Measurements from ENCODE around the gene GOLGA2. TPM values are rescaled to one million over a fixed set of nuclear protein-coding genes. Genes with fewer than 3 reads are reported as not detected.

The GOLGA2 gene
- total and polyA plus RNA-seq, 2 donors (not counting 1 experiment from before 2014, with no cell fraction given) = 118 to 126 TPM

DNA sequence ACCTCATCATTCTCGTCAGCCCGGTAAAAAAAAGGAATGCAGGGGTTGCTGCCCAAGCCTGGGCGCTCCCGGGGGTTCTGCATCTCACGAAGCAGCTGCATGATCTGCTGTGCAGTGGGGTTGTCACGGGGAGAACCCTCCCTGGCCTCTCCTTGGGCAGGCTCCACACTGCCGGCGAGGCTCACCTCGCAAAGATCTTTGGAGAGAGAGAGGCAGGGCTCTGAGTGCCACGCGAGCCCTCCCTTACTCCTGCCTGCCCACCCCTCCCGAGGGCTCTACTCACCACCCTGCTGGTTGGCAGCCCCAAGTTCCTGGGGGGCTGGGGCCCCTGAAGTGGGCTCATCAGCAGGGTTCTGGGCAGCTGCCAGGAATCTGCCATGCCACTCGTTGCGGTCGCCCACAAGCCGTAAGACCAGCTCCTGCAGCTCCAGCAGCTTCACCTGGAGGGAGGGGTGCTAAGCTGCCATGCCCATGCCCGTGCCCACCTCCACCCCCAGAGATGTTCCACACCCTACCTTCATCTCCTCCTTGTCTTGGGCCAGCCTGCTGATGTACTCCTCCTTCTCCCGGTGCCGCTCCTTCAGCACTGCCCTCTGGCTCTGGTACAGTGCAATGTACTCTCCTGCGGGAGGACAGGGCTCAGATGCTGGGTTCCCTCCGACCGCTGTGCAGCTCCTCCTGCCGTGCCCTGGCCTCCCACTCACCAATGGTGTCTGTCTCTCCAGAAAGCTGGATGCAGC is 18.6 kb downstream of the GOLGA2 start:
- H3K4me1 ChIP-seq (ENCODE audit: control insufficient read depth, extremely low read depth, insufficient read depth, low read length) = no peaks in the 10 kb centered on the region
- no peak for DNase-seq (ENCODE audit: low read depth in 2 of 2)
- H3K9ac ChIP-seq (ENCODE audit: insufficient read depth, low read length) = no peak overlapping the region
- no peak overlapping the region for H3K27ac ChIP-seq (ENCODE audit: insufficient read depth, low read length)
- H3K4me2 ChIP-seq (ENCODE audit: extremely low read depth, insufficient read depth, low read length) = no peak overlapping the region
- H3K9me3 ChIP-seq (ENCODE audit: control insufficient read depth, insufficient read depth, low read depth, low read length) = no peaks in the 10 kb centered on the region
- H3K27me3 ChIP-seq (ENCODE audit: control insufficient read depth, insufficient read depth, low read length) = no peaks in the 10 kb centered on the region
- no peak for TF ChIP-seq EZH2 (IDR thresholded peaks at IDR 0.05; ENCODE audit: low read length, missing control alignments)
- TF ChIP-seq, protein P1, sequence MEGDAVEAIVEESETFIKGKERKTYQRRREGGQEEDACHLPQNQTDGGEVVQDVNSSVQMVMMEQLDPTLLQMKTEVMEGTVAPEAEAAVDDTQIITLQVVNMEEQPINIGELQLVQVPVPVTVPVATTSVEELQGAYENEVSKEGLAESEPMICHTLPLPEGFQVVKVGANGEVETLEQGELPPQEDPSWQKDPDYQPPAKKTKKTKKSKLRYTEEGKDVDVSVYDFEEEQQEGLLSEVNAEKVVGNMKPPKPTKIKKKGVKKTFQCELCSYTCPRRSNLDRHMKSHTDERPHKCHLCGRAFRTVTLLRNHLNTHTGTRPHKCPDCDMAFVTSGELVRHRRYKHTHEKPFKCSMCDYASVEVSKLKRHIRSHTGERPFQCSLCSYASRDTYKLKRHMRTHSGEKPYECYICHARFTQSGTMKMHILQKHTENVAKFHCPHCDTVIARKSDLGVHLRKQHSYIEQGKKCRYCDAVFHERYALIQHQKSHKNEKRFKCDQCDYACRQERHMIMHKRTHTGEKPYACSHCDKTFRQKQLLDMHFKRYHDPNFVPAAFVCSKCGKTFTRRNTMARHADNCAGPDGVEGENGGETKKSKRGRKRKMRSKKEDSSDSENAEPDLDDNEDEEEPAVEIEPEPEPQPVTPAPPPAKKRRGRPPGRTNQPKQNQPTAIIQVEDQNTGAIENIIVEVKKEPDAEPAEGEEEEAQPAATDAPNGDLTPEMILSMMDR (conservative IDR thresholded peaks at IDR 0.05 in 1 of 2, IDR thresholded peaks at IDR 0.05 in 1 of 2; ENCODE audit: low read depth in 1 of 2, low read length in 2 of 2) = no peak
- H4K20me1 ChIP-seq (ENCODE audit: control insufficient read depth, extremely low read depth, insufficient read depth, low read length) = no peaks in the 10 kb centered on the region
- no peak overlapping the region for H2AFZ ChIP-seq (ENCODE audit: low read length)
- H3K4me3 ChIP-seq (replicated peaks in 1 of 4; ENCODE audit: control extremely low read depth in 1 of 4, insufficient read depth in 1 of 4, low read depth in 3 of 4, low read length in 4 of 4) = no peak overlapping the region
- no peaks in the 10 kb centered on the region for H3K79me2 ChIP-seq (ENCODE audit: control insufficient read depth, insufficient read depth, low read length)
- peaks cover 30% of the 10 kb centered on the region for H3K36me3 ChIP-seq (ENCODE audit: control insufficient read depth, insufficient read depth, low read length)

DNA sequence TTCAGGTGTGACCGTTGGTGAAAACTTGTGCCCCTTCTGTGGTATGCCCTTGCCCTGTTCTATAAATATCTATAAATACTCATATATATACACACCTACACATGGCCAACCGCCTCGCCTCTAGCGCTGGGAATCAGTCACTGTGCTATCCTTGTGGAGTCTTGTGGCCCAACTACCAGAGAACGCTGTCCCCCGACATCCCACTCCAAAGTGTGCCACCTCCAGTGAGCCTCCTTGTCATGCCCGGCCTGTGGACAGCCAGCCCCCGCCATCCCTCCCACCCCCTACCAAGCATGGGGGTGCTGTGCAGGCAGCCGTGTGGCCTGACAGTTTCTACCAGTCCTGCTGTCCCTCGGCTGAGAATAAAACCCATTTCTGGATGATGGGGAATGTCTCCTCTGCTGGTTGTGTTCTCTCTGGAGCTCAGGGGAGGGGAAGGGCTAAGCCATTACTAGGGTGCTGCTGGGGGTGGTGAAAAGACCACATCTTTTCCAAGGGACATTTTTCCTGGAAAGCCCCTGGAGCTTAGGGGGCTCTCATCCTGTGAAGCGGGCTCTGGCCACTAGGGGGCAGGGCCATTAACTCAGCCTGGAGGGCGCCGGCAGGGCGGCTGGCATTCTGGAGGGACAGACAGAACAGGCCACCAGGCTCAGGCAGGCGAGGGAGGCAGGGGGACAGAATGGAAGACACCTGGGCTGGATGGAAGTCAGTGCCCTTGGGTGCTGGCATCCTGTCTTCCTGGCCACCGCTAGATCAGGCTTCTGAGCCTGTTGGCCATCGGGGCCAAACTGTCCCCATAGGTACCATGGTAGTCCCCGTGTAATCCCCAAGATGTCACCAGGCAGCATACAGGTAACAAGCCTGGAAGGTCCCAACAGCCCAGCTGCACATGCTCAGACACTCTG is 20.7 kb downstream of the GOLGA2 start:
- TF ChIP-seq, protein P1 (conservative IDR thresholded peaks at IDR 0.05 in 1 of 2, IDR thresholded peaks at IDR 0.05 in 1 of 2; ENCODE audit: low read depth in 1 of 2, low read length in 2 of 2) = peak; percentile 75 to 92
- TF ChIP-seq EZH2 (IDR thresholded peaks at IDR 0.05; ENCODE audit: low read length, missing control alignments) = no peak

DNA sequence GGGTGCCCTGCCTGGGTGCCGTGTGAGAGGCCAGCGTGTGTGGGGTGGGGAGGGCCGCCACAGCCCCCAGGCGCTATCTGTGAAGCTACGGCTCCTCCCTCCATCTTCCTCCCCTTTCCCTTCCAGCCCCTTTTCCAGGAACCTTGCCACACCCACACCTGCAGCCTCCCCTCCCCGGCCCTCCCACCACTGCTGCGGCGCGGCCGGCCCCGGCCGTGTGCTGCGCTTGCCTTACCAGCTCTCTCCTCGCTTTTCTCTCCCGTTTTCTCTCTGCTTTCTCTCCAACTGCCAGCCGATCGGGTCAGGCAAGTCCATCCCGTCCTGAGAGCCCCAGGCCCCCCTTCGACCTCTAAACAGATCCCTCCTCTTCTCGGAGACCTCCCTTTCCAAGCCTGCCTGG is 21.4 kb downstream of the GOLGA2 start:
- Histone ChIP-seq H3K27me3 (ENCODE audit: control insufficient read depth, insufficient read depth, low read length) (no peaks in the 10 kb centered on the region), H3K79me2 (ENCODE audit: control insufficient read depth, insufficient read depth, low read length) (no peaks in the 10 kb centered on the region), H3K27ac (ENCODE audit: insufficient read depth, low read length) (no peak overlapping the region), H3K4me1 (ENCODE audit: control insufficient read depth, extremely low read depth, insufficient read depth, low read length) (no peaks in the 10 kb centered on the region), H4K20me1 (ENCODE audit: control insufficient read depth, extremely low read depth, insufficient read depth, low read length) (no peaks in the 10 kb centered on the region), H3K9ac (ENCODE audit: insufficient read depth, low read length) (no peak overlapping the region), H3K4me2 (ENCODE audit: extremely low read depth, insufficient read depth, low read length) (no peak overlapping the region), H3K9me3 (ENCODE audit: control insufficient read depth, insufficient read depth, low read depth, low read length) (no peaks in the 10 kb centered on the region), H2AFZ (ENCODE audit: low read length) (no peak overlapping the region), H3K4me3 (replicated peaks in 1 of 4; ENCODE audit: control extremely low read depth in 1 of 4, insufficient read depth in 1 of 4, low read depth in 3 of 4, low read length in 4 of 4) (no peak overlapping the region), H3K36me3 (ENCODE audit: control insufficient read depth, insufficient read depth, low read length) (peaks cover 20% of the 10 kb centered on the region)
- no peak for DNase-seq (ENCODE audit: low read depth in 2 of 2)
- TF ChIP-seq, protein P1 (conservative IDR thresholded peaks at IDR 0.05 in 1 of 2, IDR thresholded peaks at IDR 0.05 in 1 of 2; ENCODE audit: low read depth in 1 of 2, low read length in 2 of 2) = no peak
- TF ChIP-seq EZH2 (IDR thresholded peaks at IDR 0.05; ENCODE audit: low read length, missing control alignments) = no peak

More for the DNA sequence above, 20.7 kb downstream of the GOLGA2 start:
- no peaks in the 10 kb centered on the region for H3K4me1 ChIP-seq (ENCODE audit: control insufficient read depth, extremely low read depth, insufficient read depth, low read length)
- no peaks in the 10 kb centered on the region for H3K27me3 ChIP-seq (ENCODE audit: control insufficient read depth, insufficient read depth, low read length)
- peak; percentile 36 to 42 for DNase-seq (ENCODE audit: low read depth in 2 of 2)
- H3K27ac ChIP-seq (ENCODE audit: insufficient read depth, low read length) = no peak overlapping the region
- H3K9me3 ChIP-seq (ENCODE audit: control insufficient read depth, insufficient read depth, low read depth, low read length) = no peaks in the 10 kb centered on the region
- no peak overlapping the region for H3K9ac ChIP-seq (ENCODE audit: insufficient read depth, low read length)
- no peak overlapping the region for H3K4me2 ChIP-seq (ENCODE audit: extremely low read depth, insufficient read depth, low read length)
- H3K79me2 ChIP-seq (ENCODE audit: control insufficient read depth, insufficient read depth, low read length) = no peaks in the 10 kb centered on the region
- H3K4me3 ChIP-seq (replicated peaks in 1 of 4; ENCODE audit: control extremely low read depth in 1 of 4, insufficient read depth in 1 of 4, low read depth in 3 of 4, low read length in 4 of 4) = no peak overlapping the region
- H2AFZ ChIP-seq (ENCODE audit: low read length) = no peak overlapping the region
- H4K20me1 ChIP-seq (ENCODE audit: control insufficient read depth, extremely low read depth, insufficient read depth, low read length) = no peaks in the 10 kb centered on the region
- peaks cover 20% of the 10 kb centered on the region for H3K36me3 ChIP-seq (ENCODE audit: control insufficient read depth, insufficient read depth, low read length)

Measured in fibroblast of lung (primary cell).